Omental fat pad (tissue), 4 donors: ENCODE data around the gene OR6T1. TPM values are rescaled to one million over a fixed set of nuclear protein-coding genes. Genes with fewer than 3 reads are reported as not detected.

Experiments used
- ATAC-seq: fragments of 150-250 bp; one replicate; pipeline ENCODE4 v1.9.1; 2016; ENCODE audit warnings: mild to moderate bottlenecking, moderate library complexity; ENCODE audit not compliant: low FRiP score
- DNase-seq: peaks from one replicate; pipeline ENCODE4 v3.0.0-alpha.2; 2019; ENCODE audit warnings: low spot score
- total RNA-seq, 4 donors: library from RNA; depleted of rRNA; stranded (reverse); fragments of >200 nt; gene quantifications; one replicate each; pipeline ENCODE4 v1.1.0, GENCODE V29; 2016
- TF ChIP-seq, protein P1 (sequence below), 3 donors: fragments of 450-650 bp; IDR thresholded peaks; one replicate each; pipeline ENCODE4 v1.5.1; 2016 to 2017; ENCODE audit warnings: antibody characterized with exemption in 3 of 3, mild to moderate bottlenecking in 3 of 3, moderate library complexity in 2 of 3

The OR6T1 gene, protein sequence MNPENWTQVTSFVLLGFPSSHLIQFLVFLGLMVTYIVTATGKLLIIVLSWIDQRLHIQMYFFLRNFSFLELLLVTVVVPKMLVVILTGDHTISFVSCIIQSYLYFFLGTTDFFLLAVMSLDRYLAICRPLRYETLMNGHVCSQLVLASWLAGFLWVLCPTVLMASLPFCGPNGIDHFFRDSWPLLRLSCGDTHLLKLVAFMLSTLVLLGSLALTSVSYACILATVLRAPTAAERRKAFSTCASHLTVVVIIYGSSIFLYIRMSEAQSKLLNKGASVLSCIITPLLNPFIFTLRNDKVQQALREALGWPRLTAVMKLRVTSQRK
- not detected for total RNA-seq

DNA sequence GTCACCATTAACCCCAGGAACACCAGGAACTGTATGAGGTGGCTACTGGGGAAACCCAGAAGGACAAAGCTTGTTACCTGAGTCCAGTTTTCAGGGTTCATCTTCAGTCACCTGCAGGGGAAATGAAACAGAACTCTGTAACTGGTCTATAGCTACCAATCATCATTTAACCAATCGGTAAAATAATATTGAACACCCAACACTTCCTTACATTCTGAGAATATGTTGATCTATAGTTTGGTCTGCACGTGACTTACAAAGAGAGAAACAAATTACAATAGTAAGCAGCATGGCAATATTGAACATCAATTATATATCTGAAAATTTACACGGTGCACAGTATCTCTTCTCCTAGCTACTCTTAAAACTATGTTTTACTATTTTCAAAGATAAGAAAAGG lies at the start of gene OR6T1:
Gene OR6T1 (minus strand): TSS at position 101 of the 400 bp plus-strand sequence. CDS start 0 bp downstream, at position 101.
- DNase-seq: no peak
- TF ChIP-seq, protein P1, sequence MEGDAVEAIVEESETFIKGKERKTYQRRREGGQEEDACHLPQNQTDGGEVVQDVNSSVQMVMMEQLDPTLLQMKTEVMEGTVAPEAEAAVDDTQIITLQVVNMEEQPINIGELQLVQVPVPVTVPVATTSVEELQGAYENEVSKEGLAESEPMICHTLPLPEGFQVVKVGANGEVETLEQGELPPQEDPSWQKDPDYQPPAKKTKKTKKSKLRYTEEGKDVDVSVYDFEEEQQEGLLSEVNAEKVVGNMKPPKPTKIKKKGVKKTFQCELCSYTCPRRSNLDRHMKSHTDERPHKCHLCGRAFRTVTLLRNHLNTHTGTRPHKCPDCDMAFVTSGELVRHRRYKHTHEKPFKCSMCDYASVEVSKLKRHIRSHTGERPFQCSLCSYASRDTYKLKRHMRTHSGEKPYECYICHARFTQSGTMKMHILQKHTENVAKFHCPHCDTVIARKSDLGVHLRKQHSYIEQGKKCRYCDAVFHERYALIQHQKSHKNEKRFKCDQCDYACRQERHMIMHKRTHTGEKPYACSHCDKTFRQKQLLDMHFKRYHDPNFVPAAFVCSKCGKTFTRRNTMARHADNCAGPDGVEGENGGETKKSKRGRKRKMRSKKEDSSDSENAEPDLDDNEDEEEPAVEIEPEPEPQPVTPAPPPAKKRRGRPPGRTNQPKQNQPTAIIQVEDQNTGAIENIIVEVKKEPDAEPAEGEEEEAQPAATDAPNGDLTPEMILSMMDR (IDR thresholded peaks at IDR 0.05): no peak

DNA sequence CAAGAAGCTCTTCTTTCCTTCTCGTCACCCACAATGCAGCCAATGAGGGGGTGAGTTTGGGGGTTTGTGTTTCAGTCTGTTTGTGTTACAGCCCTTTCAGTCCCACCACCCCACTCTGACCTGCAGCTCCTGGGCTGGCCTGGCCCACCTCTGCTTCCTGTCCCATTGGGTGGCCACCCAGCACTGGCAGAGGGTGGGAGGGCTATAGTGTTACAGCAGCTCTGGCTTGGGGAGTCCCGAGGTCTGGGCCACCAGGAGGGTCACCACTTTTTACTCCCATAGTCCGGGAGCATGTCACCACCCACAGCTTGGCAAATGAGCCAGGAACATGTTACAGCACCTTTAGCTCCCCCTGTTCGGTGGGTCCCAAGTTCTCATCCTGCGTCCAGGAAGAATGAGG lies 35.7 kb upstream of the OR6T1 start:
- ATAC-seq (no peak), DNase-seq (no peak)
- TF ChIP-seq, protein P1 (IDR thresholded peaks at IDR 0.05): no peak

More for the DNA sequence above, at the start of gene OR6T1:
- ATAC-seq: no peak

DNA sequence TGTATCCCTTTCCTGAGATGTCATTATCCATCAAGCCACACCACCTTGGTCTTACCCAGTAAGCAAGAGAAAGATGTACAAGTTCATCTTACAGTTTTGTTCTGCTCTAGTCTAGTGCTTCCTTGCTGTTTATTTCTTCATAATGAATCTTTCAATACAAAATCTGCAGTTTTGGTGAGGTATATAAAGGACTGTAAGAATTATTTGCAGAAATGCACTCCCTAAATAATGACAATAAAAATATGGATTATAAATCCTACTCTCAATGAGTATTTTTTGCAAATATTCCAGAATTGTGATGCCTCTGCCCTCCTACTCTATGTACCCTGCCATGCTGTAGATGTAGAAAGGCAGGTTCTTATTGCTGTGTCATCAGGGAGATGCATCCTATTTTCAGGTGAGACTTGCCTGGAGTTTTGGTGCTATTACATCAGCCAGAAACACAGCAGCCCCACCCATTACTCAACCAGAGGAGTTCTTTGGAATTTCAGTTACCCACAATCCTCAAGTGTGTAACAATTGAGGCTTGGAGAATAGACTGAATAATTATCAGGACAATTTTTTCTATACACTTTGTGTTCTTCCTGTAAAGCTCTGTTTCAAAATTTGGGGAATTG lies 34.2 kb upstream of the OR6T1 start, which contains the start of gene OR10S1:
Gene OR10S1 (minus strand): TSS at position 51 of the 617 bp plus-strand sequence. CDS start 117 bp downstream, outside the sequence.
- TF ChIP-seq, protein P1 (IDR thresholded peaks at IDR 0.05): no peak
- ATAC-seq (no peak), DNase-seq (no peak)

DNA sequence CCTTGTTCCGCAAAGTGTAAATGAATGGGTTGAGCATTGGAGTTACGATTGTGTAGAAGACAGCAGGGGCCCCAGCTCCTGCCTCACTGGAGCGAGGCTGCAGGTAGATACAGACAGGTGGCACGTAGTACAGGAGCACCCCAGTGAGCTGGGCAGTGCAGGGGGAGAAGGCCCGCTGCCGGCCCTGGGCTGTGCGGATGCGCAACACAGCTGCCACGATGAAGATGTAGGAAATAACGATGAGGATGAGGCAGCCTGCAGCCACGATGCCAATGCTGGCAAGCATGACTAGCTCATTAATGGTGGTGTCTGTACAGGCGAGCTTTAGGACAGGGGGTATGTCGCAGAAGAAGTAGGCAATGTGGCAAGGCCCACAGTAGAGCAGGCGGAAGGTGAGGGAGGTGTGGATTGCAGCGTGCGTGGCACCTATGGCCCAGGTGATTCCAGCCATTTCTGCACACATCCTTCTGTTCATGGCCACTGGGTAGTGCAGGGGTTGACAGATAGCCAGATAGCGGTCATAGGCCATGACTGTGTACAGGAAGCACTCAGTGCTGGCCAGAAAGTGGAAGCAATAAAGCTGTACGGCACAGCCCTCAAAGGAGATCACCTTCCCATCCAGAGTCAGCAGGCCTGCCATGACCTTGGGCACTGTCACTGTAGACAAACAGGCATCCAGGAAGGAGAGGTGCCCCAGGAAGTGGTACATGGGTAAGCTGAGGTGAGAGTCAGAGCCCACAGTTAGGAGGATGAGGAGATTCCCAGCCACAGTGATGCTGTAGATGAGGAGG lies 33.3 kb upstream of the OR6T1 start:
- no peak for DNase-seq
- TF ChIP-seq, protein P1 (IDR thresholded peaks at IDR 0.05): no peak
- no peak for ATAC-seq

DNA sequence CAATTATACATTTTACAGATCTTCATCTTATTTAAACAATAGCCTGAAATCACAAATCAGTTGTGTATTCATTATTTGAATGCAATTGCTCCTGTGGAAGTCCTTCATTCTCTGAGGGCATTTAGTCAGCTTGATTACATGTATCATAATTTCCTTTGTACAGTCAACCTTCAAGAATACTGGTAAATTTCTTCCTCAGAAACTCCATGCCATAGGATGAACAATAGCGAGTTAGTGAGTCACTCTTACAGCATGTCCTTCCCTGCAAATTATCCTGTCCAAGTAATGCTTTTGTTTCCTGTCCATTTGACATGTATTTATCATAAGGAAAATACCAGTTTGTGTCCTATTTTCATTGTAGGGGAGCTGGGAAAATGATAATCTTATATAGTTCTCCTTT lies 30.2 kb upstream of the OR6T1 start:
- DNase-seq: no peak

DNA sequence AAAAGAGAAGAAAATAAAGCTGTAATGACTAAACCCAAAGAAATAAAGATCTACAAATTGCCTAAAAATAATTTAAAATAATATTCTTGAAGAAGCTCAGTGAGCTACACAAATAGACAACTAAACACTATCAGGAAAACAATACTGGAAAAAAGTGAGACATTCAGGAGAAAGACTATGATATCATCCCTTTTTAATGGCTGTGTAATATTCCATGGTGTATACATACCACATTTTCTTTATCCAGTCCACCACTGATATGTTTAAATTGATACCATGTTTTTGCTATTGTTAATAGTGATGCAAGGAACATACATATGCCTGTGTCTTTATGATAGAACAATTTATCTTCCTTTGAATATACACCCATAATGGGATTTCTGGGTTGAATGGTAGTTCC lies 13.1 kb upstream of the OR6T1 start:
- ATAC-seq: no peak
- TF ChIP-seq, protein P1 (IDR thresholded peaks at IDR 0.05): no peak
- DNase-seq: no peak

More for the DNA sequence above, 30.2 kb upstream of the OR6T1 start:
- TF ChIP-seq, protein P1 (IDR thresholded peaks at IDR 0.05): no peak
- no peak for ATAC-seq
